Activated CD8-positive, alpha-beta T cell treated with anti-CD3 and anti-CD28 coated beads for 36 hours (primary cell): Measurements from ENCODE around the gene ZNRF3. TPM values are rescaled to one million over a fixed set of nuclear protein-coding genes. Genes with fewer than 3 reads are reported as not detected.
A peak's percentile ranks its signal among the peaks of the same experiment; 100 is the strongest.
"Not testable (repeated sequence)": the region's sequence is repeated elsewhere in the genome, so short reads cannot be mapped to it uniquely, and the experiment has no call there.

Experiments used
- ATAC-seq: fragments of 200-7000 bp; cut with Tn5 transposase; one replicate; pipeline ENCODE4 v1.10.0; 2021; ENCODE audit warnings: mild to moderate bottlenecking, moderate library complexity
- CTCF ChIA-PET: fragments of 350-600 bp; sonication (Branson Sonifier 250); formaldehyde crosslinking; loops from one replicate; lab custom pipeline; 2021; ENCODE audit warnings: antibody characterized with exemption; lab: Charles Lee
- POLR2A ChIA-PET: fragments of 350-600 bp; sonication (Branson Sonifier 250); formaldehyde crosslinking; loops from one replicate; lab custom pipeline; 2021; ENCODE audit warnings: antibody characterized with exemption; lab: Charles Lee
- DNase-seq: peaks from one replicate; pipeline ENCODE4 v3.0.0-alpha.2; 2020
- H3K27ac Mint-ChIP-seq: one replicate; pipeline ENCODE4 v1.8.0; 2021; ENCODE audit warnings: mild to moderate bottlenecking, mixed read lengths
- H3K27me3 Mint-ChIP-seq: one replicate; pipeline ENCODE4 v1.8.0; 2021; ENCODE audit warnings: mixed read lengths
- H3K36me3 Mint-ChIP-seq: one replicate; pipeline ENCODE4 v1.8.0; 2021; ENCODE audit warnings: low read depth, mixed read lengths
- H3K4me1 Mint-ChIP-seq: one replicate; pipeline ENCODE4 v1.8.0; 2021; ENCODE audit warnings: low read depth, mixed read lengths
- H3K4me3 Mint-ChIP-seq: one replicate; pipeline ENCODE4 v1.8.0; 2021; ENCODE audit warnings: mild to moderate bottlenecking, moderate library complexity, mixed read lengths
- H3K9me3 Mint-ChIP-seq: one replicate; pipeline ENCODE4 v1.8.0; 2021; ENCODE audit warnings: mixed read lengths
- CTCF ChIP-seq: fragments of 200-600 bp; IDR thresholded peaks from one replicate; pipeline ENCODE4 v1.8.0; 2022; ENCODE audit warnings: antibody characterized with exemption, mild to moderate bottlenecking
- intact Hi-C: fragments of 100-400 bp; cut with micrococcal nuclease; formaldehyde crosslinking; loops from one replicate; pipeline ENCODE4 v1.10.0; 2022
- total RNA-seq, 2 experiments: library from RNA; stranded (reverse); gene quantifications; one replicate each; pipeline ENCODE4 v1.2.3, GENCODE V29; 2021

Gene ZNRF3
- total RNA-seq, 2 experiments from 2014 or later: 2.0 to 2.5 TPM

- POLR2A ChIA-PET: interaction anchor here (0.5 to 2.1 kb wide), 5 partner anchors 24 to 885 kb away, joined by 3 to 11 read pairs (median 3); no protein-coding TSS in a partner anchor
- ATAC-seq: peak; percentile 1
- no peaks in the 10 kb centered on the region for H3K9me3 Mint-ChIP-seq
- H3K27me3 Mint-ChIP-seq: peaks cover 37% of the 10 kb centered on the region
- peak; percentile 30 for TF ChIP-seq CTCF
- H3K27ac Mint-ChIP-seq: no peak overlapping the region
- intact Hi-C loops: no loop called here
- H3K4me1 Mint-ChIP-seq: peaks cover 19% of the 10 kb centered on the region
- CTCF ChIA-PET: no interaction called here
- H3K36me3 Mint-ChIP-seq: no peaks in the 10 kb centered on the region
- H3K4me3 Mint-ChIP-seq: peak overlapping the region; percentile 72
- DNase-seq: peak; percentile 60
These were observed 760 bp downstream of the ZNRF3 start for GRCh38 chr22:28883917-28884746.

- H3K36me3 Mint-ChIP-seq: no peaks in the 10 kb centered on the region
- no peaks in the 10 kb centered on the region for H3K9me3 Mint-ChIP-seq
- peaks cover 41% of the 10 kb centered on the region for H3K27me3 Mint-ChIP-seq
- TF ChIP-seq CTCF: no peak
- no peak overlapping the region for H3K27ac Mint-ChIP-seq
- H3K4me3 Mint-ChIP-seq: peak overlapping the region; percentile 72
- intact Hi-C loops: no loop called here
- peaks cover 23% of the 10 kb centered on the region for H3K4me1 Mint-ChIP-seq
- DNase-seq (no peak), ATAC-seq (no peak)
- CTCF ChIA-PET: interaction anchor here (1.4 kb wide), 1 partner anchor 156 kb away, joined by 5 read pairs; no protein-coding TSS in a partner anchor
- POLR2A ChIA-PET: interaction anchor here (0.7 to 0.9 kb wide), 3 partner anchors 84 to 124 kb away, joined by 3 read pairs; no protein-coding TSS in a partner anchor
These were observed 1.5 kb downstream of the ZNRF3 start for GRCh38 chr22:28884747-28885350.

GRCh38 chr22:28885939-28886338 lies 2.6 kb downstream of the ZNRF3 start:
- CTCF ChIA-PET: interaction anchor here (1.4 kb wide), 2 partner anchors 30 to 155 kb away, joined by 3 to 5 read pairs; no protein-coding TSS in a partner anchor
- H3K4me3 Mint-ChIP-seq: no peak overlapping the region

GRCh38 chr22:28886679-28887078 lies 3.3 kb downstream of the ZNRF3 start:
- intact Hi-C loops, H3K4me3 Mint-ChIP-seq, H3K36me3 Mint-ChIP-seq, DNase-seq, H3K9me3 Mint-ChIP-seq, ATAC-seq, H3K27ac Mint-ChIP-seq: not testable (repeated sequence)
- POLR2A ChIA-PET: interaction anchor here (0.6 kb wide), 1 partner anchor 199 kb away, joined by 3 read pairs; no protein-coding TSS in a partner anchor
- CTCF ChIA-PET: interaction anchor here (1.4 kb wide), 1 partner anchor 31 kb away, joined by 3 read pairs; no protein-coding TSS in a partner anchor
- H3K27me3 Mint-ChIP-seq: peaks cover 49% of the 10 kb centered on the region
- H3K4me1 Mint-ChIP-seq: peaks cover 23% of the 10 kb centered on the region

More at GRCh38 chr22:28885939-28886338, 2.6 kb downstream of the ZNRF3 start:
- H3K27ac Mint-ChIP-seq: no peak overlapping the region
- peaks cover 45% of the 10 kb centered on the region for H3K27me3 Mint-ChIP-seq
- H3K9me3 Mint-ChIP-seq: no peaks in the 10 kb centered on the region
- DNase-seq (no peak), ATAC-seq (no peak)
- no peak for TF ChIP-seq CTCF
- no peaks in the 10 kb centered on the region for H3K36me3 Mint-ChIP-seq
- intact Hi-C loops: no loop called here
- peaks cover 23% of the 10 kb centered on the region for H3K4me1 Mint-ChIP-seq
- POLR2A ChIA-PET: interaction anchor here (0.6 to 0.7 kb wide), 2 partner anchors 76 to 200 kb away, joined by 3 read pairs; no protein-coding TSS in a partner anchor

GRCh38 chr22:28887725-28888459 lies 4.5 kb downstream of the ZNRF3 start:
- DNase-seq (no peak), ATAC-seq (no peak)
- Mint-ChIP-seq H3K36me3 (no peaks in the 10 kb centered on the region), H3K4me3 (no peak overlapping the region), H3K27me3 (peaks cover 53% of the 10 kb centered on the region), H3K9me3 (no peaks in the 10 kb centered on the region), H3K4me1 (peaks cover 23% of the 10 kb centered on the region), H3K27ac (no peak overlapping the region)
- intact Hi-C loops: no loop called here
- TF ChIP-seq CTCF: no peak
- ChIA-PET CTCF (interaction anchor here (0.9 to 1.2 kb wide), 3 partner anchors 9 to 153 kb away, joined by 3 read pairs; no protein-coding TSS in a partner anchor), POLR2A (no interaction called here)
